Mucosa of descending colon (tissue), 3 donors: Measurements from ENCODE around the gene NTN1. TPM values are rescaled to one million over a fixed set of nuclear protein-coding genes. Genes with fewer than 3 reads are reported as not detected.

Experiments
- ATAC-seq: fragments of 200-7000 bp; cut with Tn5 transposase; one replicate; pipeline ENCODE4 v1.9.1; 2020; ENCODE audit warnings: mild to moderate bottlenecking, moderate library complexity
- DNase-seq, 3 donors: peaks; one replicate each; pipeline ENCODE4 v3.0.0-alpha.2; 2020
- H3K36me3 ChIP-seq: fragments of 200-600 bp; one replicate; pipeline ENCODE4 v1.8.0; 2021; ENCODE audit warnings: low read depth, mild to moderate bottlenecking
- H3K4me1 ChIP-seq: fragments of 200-600 bp; one replicate; pipeline ENCODE4 v1.8.0; 2021; ENCODE audit warnings: low read depth, mild to moderate bottlenecking
- H3K4me3 ChIP-seq: fragments of 200-600 bp; one replicate; pipeline ENCODE4 v1.8.0; 2021; ENCODE audit warnings: mild to moderate bottlenecking
- H3K9me3 ChIP-seq: fragments of 200-600 bp; one replicate; pipeline ENCODE4 v1.8.0; 2021; ENCODE audit warnings: mild to moderate bottlenecking
- intact Hi-C, 2 donors: fragments of 100-400 bp; cut with DNase I in 1 of 2; cut with micrococcal nuclease in 1 of 2; formaldehyde crosslinking; loops; one replicate each; pipeline versions ENCODE4 v1.11.0 to v1.11.1; 2022; cut with DNase I, micrococcal nuclease
- total RNA-seq, 3 donors: library from RNA; stranded (reverse); fragmentation: NEBNext Ultra II Directional in 2 of 3; extraction: Animal tissue kit (Norgen Biotek cat#: 25700) in 2 of 3; gene quantifications; one replicate each; pipeline versions ENCODE4 v1.2.1 to v1.2.4, GENCODE V29; 2021 to 2023
- TF ChIP-seq, protein P1 (sequence below): fragments of 200-600 bp; IDR thresholded peaks from one replicate; pipeline ENCODE4 v1.8.0; 2022; ENCODE audit warnings: antibody characterized with exemption, mild to moderate bottlenecking
- donor health status: DM: no; HTN: no; CAD: no; lungs with moderate emphysema.
- donor health status: DM: no; HTN: no; CAD: no.
- donor health status: DM: no; HTN: yes; CAD: no.

NTN1 gene
- total RNA-seq, 3 donors from 2014 or later, result 3.7 to 61.8 (median 4.0) TPM

DNA sequence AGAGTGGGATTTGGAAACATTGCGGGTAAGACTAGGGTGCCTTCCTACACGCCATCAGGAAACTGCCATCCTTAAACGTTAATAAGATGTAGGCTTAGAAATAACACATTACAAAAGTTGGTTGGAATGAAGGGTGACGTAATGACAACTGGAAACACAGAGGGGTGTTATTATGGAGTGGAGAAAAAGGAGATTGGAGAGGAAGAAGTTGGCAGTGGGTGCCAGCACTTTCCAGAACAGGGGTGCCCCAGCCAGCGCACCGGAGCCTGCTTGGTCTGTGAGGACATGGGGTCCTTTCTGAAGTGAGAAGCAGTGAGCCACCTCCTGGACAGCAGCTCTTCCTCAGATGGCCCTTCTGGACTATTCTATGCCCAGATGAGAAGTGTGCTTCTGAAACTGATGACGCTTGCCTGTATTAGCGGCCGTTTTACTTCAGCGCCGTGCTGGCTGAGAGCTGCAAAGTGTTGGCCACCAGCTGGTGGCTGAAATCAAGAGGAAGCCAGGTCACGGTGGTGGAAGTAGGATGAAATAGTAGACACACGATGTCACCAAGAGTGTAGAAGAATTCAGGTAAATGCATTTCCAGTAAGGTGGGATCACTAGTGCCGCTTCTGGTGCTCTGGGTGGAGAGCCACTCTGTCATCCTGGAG lies 244.8 kb downstream of the NTN1 start:
- TF ChIP-seq, protein P1, sequence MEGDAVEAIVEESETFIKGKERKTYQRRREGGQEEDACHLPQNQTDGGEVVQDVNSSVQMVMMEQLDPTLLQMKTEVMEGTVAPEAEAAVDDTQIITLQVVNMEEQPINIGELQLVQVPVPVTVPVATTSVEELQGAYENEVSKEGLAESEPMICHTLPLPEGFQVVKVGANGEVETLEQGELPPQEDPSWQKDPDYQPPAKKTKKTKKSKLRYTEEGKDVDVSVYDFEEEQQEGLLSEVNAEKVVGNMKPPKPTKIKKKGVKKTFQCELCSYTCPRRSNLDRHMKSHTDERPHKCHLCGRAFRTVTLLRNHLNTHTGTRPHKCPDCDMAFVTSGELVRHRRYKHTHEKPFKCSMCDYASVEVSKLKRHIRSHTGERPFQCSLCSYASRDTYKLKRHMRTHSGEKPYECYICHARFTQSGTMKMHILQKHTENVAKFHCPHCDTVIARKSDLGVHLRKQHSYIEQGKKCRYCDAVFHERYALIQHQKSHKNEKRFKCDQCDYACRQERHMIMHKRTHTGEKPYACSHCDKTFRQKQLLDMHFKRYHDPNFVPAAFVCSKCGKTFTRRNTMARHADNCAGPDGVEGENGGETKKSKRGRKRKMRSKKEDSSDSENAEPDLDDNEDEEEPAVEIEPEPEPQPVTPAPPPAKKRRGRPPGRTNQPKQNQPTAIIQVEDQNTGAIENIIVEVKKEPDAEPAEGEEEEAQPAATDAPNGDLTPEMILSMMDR, result no peak
- ATAC-seq (no peak), DNase-seq (no peak)
- H3K4me1 ChIP-seq, result peaks cover 3% of the 10 kb centered on the region
- no peak overlapping the region for H3K4me3 ChIP-seq
- peaks cover 4% of the 10 kb centered on the region for H3K9me3 ChIP-seq
- H3K36me3 ChIP-seq, result no peaks in the 10 kb centered on the region
- intact Hi-C loops, result no loop called here

DNA sequence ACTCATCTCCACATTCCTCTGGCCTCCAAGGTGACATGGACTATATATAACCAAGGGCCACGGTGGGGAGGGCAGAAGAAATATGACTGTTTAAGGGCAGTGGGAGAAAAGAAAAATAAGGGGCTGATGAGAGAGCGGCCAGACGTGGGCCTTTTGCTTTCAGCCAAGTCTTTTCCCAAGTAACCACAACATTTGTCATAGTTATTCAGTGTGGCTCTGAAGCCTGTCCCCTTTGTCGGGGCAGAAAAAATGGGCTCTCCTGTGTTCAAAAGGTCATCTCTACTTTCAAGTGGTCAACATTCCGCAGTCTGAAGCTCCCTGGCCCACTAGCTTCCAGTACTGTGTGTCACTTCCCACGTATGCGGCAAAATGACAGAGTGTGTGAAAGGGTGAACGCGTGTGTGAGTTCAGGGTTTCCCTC lies 245.4 kb downstream of the NTN1 start:
- intact Hi-C loops, result no loop called here
- TF ChIP-seq, protein P1, result no peak
- Histone ChIP-seq H3K4me1 (peaks cover 3% of the 10 kb centered on the region), H3K9me3 (peaks cover 4% of the 10 kb centered on the region), H3K36me3 (no peaks in the 10 kb centered on the region), H3K4me3 (no peak overlapping the region)
- DNase-seq, result no peak
- no peak for ATAC-seq

- no peak for ATAC-seq
- no peak for DNase-seq
- TF ChIP-seq, protein P1, result no peak
- no peaks in the 10 kb centered on the region for H3K36me3 ChIP-seq
- H3K9me3 ChIP-seq, result peaks cover 4% of the 10 kb centered on the region
- H3K4me3 ChIP-seq, result no peak overlapping the region
- no peaks in the 10 kb centered on the region for H3K4me1 ChIP-seq
- intact Hi-C loops, result no loop called here
These were observed 247.2 kb downstream of the NTN1 start for GRCh38 chr17:9268546-9268945.

GRCh38 chr17:9269350-9270035 lies 248.2 kb downstream of the NTN1 start:
- H3K36me3 ChIP-seq, result no peaks in the 10 kb centered on the region
- intact Hi-C loops, result no loop called here
- TF ChIP-seq, protein P1, result no peak
- ATAC-seq (no peak), DNase-seq (no peak)
- no peaks in the 10 kb centered on the region for H3K9me3 ChIP-seq
- H3K4me1 ChIP-seq, result no peaks in the 10 kb centered on the region
- H3K4me3 ChIP-seq, result no peak overlapping the region

DNA sequence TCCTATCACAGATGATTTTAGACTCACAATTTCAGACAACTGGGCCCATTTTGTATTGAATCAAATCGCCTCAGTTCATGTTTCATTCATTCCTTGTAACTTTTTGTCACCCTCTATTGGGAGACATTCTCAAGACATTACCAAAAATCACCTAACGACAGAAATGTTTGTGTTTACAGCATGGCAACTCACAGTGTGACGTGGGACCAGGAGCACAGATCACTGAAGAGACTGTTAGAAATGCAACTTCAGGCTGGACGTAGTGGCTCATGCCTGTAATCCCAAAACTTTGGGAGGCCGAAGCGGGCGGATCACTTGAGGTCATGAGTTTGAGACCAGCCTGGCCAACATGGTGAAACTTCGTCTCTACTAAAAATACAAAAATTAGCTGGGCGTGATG lies 249.6 kb downstream of the NTN1 start:
- Histone ChIP-seq H3K36me3 (no peaks in the 10 kb centered on the region), H3K4me3 (no peak overlapping the region), H3K9me3 (no peaks in the 10 kb centered on the region), H3K4me1 (no peaks in the 10 kb centered on the region)
- no peak for ATAC-seq
- intact Hi-C loops, result no loop called here
- DNase-seq, result no peak
- TF ChIP-seq, protein P1, result no peak
